Parathyroid adenoma (tissue), 2 donors: Measurements from ENCODE around the gene EFNA3.
"Not testable (repeated sequence)": the region's sequence is repeated elsewhere in the genome, so short reads cannot be mapped to it uniquely, and the experiment has no call there.

ENCODE experiments used
- H2AFZ ChIP-seq: fragments of 300-600 bp; sonication (generic); one replicate; pipeline ENCODE4 v1.7.0; 2017; ENCODE audit warnings: antibody characterized with exemption, mild to moderate bottlenecking
- H3K27ac ChIP-seq: fragments of 300-600 bp; sonication (generic); one replicate; pipeline ENCODE4 v1.7.0; 2017
- H3K27me3 ChIP-seq: fragments of 300-600 bp; sonication (generic); one replicate; pipeline ENCODE4 v1.7.0; 2017; ENCODE audit warnings: low read length; ENCODE audit not compliant: control insufficient read depth, insufficient read depth
- H3K36me3 ChIP-seq: fragments of 300-600 bp; sonication (generic); one replicate; pipeline ENCODE4 v1.7.0; 2017; ENCODE audit warnings: low read length; ENCODE audit not compliant: control insufficient read depth, insufficient read depth
- H3K4me1 ChIP-seq: fragments of 300-600 bp; sonication (generic); one replicate; pipeline ENCODE4 v1.7.0; 2017; ENCODE audit warnings: control low read depth
- H3K4me2 ChIP-seq: fragments of 300-600 bp; sonication (generic); one replicate; pipeline ENCODE4 v1.7.0; 2017; ENCODE audit warnings: low read length
- H3K4me3 ChIP-seq: fragments of 300-600 bp; sonication (generic); one replicate; pipeline ENCODE4 v1.7.0; 2017; ENCODE audit warnings: low read depth, low read length
- H3K79me2 ChIP-seq: fragments of 300-600 bp; sonication (generic); one replicate; pipeline ENCODE4 v1.7.0; 2017; ENCODE audit warnings: control low read depth
- H3K9ac ChIP-seq: fragments of 300-600 bp; sonication (generic); one replicate; pipeline ENCODE4 v1.7.0; 2017; ENCODE audit warnings: mild to moderate bottlenecking
- H3K9me3 ChIP-seq: fragments of 300-600 bp; sonication (generic); one replicate; pipeline ENCODE4 v1.7.0; 2017; ENCODE audit warnings: low read length; ENCODE audit not compliant: control insufficient read depth
- TF ChIP-seq, protein P1 (sequence below): fragments of 300-600 bp; sonication (generic); IDR thresholded peaks from one replicate; pipeline ENCODE4 v1.7.0; 2017; ENCODE audit warnings: antibody characterized with exemption, mild to moderate bottlenecking
- donor health status: primary hyperparathyroidism.

EFNA3 gene

GRCh38 chr1:155117610-155118009 is 39.0 kb downstream of the EFNA3 start:
- no peak overlapping the region for H2AFZ ChIP-seq
- H3K4me3 ChIP-seq = no peak overlapping the region
- H3K9me3 ChIP-seq = no peaks in the 10 kb centered on the region
- H3K4me2 ChIP-seq = no peak overlapping the region
- no peaks in the 10 kb centered on the region for H3K27me3 ChIP-seq
- no peak overlapping the region for H3K27ac ChIP-seq
- no peaks in the 10 kb centered on the region for H3K36me3 ChIP-seq
- H3K79me2 ChIP-seq = no peaks in the 10 kb centered on the region
- H3K4me1 ChIP-seq = no peaks in the 10 kb centered on the region
- TF ChIP-seq, protein P1, sequence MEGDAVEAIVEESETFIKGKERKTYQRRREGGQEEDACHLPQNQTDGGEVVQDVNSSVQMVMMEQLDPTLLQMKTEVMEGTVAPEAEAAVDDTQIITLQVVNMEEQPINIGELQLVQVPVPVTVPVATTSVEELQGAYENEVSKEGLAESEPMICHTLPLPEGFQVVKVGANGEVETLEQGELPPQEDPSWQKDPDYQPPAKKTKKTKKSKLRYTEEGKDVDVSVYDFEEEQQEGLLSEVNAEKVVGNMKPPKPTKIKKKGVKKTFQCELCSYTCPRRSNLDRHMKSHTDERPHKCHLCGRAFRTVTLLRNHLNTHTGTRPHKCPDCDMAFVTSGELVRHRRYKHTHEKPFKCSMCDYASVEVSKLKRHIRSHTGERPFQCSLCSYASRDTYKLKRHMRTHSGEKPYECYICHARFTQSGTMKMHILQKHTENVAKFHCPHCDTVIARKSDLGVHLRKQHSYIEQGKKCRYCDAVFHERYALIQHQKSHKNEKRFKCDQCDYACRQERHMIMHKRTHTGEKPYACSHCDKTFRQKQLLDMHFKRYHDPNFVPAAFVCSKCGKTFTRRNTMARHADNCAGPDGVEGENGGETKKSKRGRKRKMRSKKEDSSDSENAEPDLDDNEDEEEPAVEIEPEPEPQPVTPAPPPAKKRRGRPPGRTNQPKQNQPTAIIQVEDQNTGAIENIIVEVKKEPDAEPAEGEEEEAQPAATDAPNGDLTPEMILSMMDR = no peak
- H3K9ac ChIP-seq = no peak overlapping the region

GRCh38 chr1:155118090-155118489 is 39.5 kb downstream of the EFNA3 start:
- not testable (repeated sequence) for H3K9ac ChIP-seq, H2AFZ ChIP-seq, H3K27ac ChIP-seq, H3K79me2 ChIP-seq, H3K4me1 ChIP-seq, H3K4me2 ChIP-seq, H3K27me3 ChIP-seq, H3K4me3 ChIP-seq, H3K9me3 ChIP-seq, H3K36me3 ChIP-seq

DNA sequence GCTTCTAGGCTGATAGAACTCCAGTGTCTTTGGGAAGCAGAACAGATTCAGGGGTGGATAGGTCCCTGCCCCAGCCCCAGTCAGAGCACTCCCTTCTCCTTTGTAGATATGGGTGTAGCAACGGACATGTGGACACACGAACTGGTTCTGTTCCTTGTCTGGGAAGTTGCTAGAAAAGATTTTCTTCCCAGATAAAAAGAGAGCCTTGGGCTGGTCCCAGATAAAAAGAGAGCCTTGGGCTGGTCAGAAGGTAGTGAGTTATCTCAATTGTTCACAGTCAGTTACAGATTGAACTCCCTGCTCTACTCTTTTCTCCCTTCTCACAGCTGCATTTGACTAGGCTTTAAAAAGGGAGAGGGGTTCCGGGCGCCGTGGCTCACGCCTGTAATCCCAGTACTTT is 41.6 kb downstream of the EFNA3 start:
- no peak overlapping the region for H3K9ac ChIP-seq
- H3K4me1 ChIP-seq = no peaks in the 10 kb centered on the region
- no peaks in the 10 kb centered on the region for H3K79me2 ChIP-seq
- no peaks in the 10 kb centered on the region for H3K9me3 ChIP-seq
- H2AFZ ChIP-seq = no peak overlapping the region
- no peak overlapping the region for H3K4me2 ChIP-seq
- no peaks in the 10 kb centered on the region for H3K27me3 ChIP-seq
- H3K27ac ChIP-seq = no peak overlapping the region
- H3K36me3 ChIP-seq = no peaks in the 10 kb centered on the region
- TF ChIP-seq, protein P1 = no peak
- H3K4me3 ChIP-seq = no peak overlapping the region

- no peak overlapping the region for H3K27ac ChIP-seq
- H3K9ac ChIP-seq = no peak overlapping the region
- no peaks in the 10 kb centered on the region for H3K79me2 ChIP-seq
- no peaks in the 10 kb centered on the region for H3K4me1 ChIP-seq
- H3K9me3 ChIP-seq = no peaks in the 10 kb centered on the region
- no peak overlapping the region for H3K4me2 ChIP-seq
- H2AFZ ChIP-seq = no peak overlapping the region
- TF ChIP-seq, protein P1 = no peak
- no peaks in the 10 kb centered on the region for H3K27me3 ChIP-seq
- H3K4me3 ChIP-seq = no peak overlapping the region
- H3K36me3 ChIP-seq = no peaks in the 10 kb centered on the region
Observed at GRCh38 chr1:155121249-155121648, 42.6 kb downstream of the EFNA3 start.

GRCh38 chr1:155122308-155122707 is 43.7 kb downstream of the EFNA3 start:
- H3K9me3 ChIP-seq = no peaks in the 10 kb centered on the region
- H3K4me3 ChIP-seq = no peak overlapping the region
- H3K4me2 ChIP-seq = no peak overlapping the region
- H3K4me1 ChIP-seq = no peaks in the 10 kb centered on the region
- H3K9ac ChIP-seq = no peak overlapping the region
- no peaks in the 10 kb centered on the region for H3K79me2 ChIP-seq
- TF ChIP-seq, protein P1 = no peak
- H3K27me3 ChIP-seq = no peaks in the 10 kb centered on the region
- no peaks in the 10 kb centered on the region for H3K36me3 ChIP-seq
- no peak overlapping the region for H3K27ac ChIP-seq
- no peak overlapping the region for H2AFZ ChIP-seq
